Stimulated activated CD8-positive, alpha-beta memory T cell treated with anti-CD3 and anti-CD28 coated beads, Interleukin-15, amount 100 ng/mL, for 48 hours (primary cell): ENCODE measurements around the gene PLAC1.

ENCODE experiments used
- DNase-seq, 2 donors: peaks; one replicate each; pipeline ENCODE4 v3.0.0-alpha.2; 2020; ENCODE audit warnings: low read depth in 2 of 2

The PLAC1 gene

GRCh38 chrX:134588806-134589205 lies 69.5 kb downstream of the PLAC1 start:
- no peak for DNase-seq

- no peak for DNase-seq
Measured at GRCh38 chrX:134580907-134581306, 77.4 kb downstream of the PLAC1 start.

- no peak for DNase-seq
Measured at GRCh38 chrX:134573683-134574035, 84.6 kb downstream of the PLAC1 start.

GRCh38 chrX:134572816-134573682 lies 85.2 kb downstream of the PLAC1 start:
- DNase-seq, result no peak

GRCh38 chrX:134571796-134572195 lies 86.5 kb downstream of the PLAC1 start:
- no peak for DNase-seq

- DNase-seq, result no peak
Measured at GRCh38 chrX:134570899-134571298, 87.4 kb downstream of the PLAC1 start.

- DNase-seq, result no peak
Measured at GRCh38 chrX:134570509-134570846, 87.8 kb downstream of the PLAC1 start.

GRCh38 chrX:134569306-134569705 lies 89.0 kb downstream of the PLAC1 start:
- DNase-seq, result no peak

- DNase-seq, result no peak
Measured at GRCh38 chrX:134568285-134569016, 89.8 kb downstream of the PLAC1 start.

- no peak for DNase-seq
Measured at GRCh38 chrX:134566506-134566905, 91.8 kb downstream of the PLAC1 start.

- DNase-seq, result no peak
Measured at GRCh38 chrX:134562002-134562401, 96.3 kb downstream of the PLAC1 start.

GRCh38 chrX:134558133-134558532 lies 100.1 kb downstream of the PLAC1 start:
- no peak for DNase-seq

- DNase-seq, result no peak
Measured at GRCh38 chrX:134554291-134554690, 104.0 kb downstream of the PLAC1 start.

- DNase-seq, result no peak
Measured at GRCh38 chrX:134552351-134552750, 105.9 kb downstream of the PLAC1 start.

- no peak for DNase-seq
Measured at GRCh38 chrX:134551376-134552048, 106.8 kb downstream of the PLAC1 start.

GRCh38 chrX:134548257-134549201 lies 109.7 kb downstream of the PLAC1 start:
- DNase-seq, result no peak

GRCh38 chrX:134547047-134547679 lies 111.1 kb downstream of the PLAC1 start:
- no peak for DNase-seq

GRCh38 chrX:134546187-134546586 lies 112.1 kb downstream of the PLAC1 start:
- DNase-seq, result no peak

GRCh38 chrX:134545510-134545909 lies 112.8 kb downstream of the PLAC1 start:
- DNase-seq, result no peak

- no peak for DNase-seq
Measured at GRCh38 chrX:134544513-134545151, 113.6 kb downstream of the PLAC1 start.

- no peak for DNase-seq
Measured at GRCh38 chrX:134544135-134544512, 114.1 kb downstream of the PLAC1 start.
